OCI-LY7 (cell line): ENCODE data around the gene TASP1. TPM values are rescaled to one million over a fixed set of nuclear protein-coding genes. Genes with fewer than 3 reads are reported as not detected.

Experiments used
- BruUV-seq: library from RNA; stranded (reverse); fragments of 400-500 nt; replicated peaks from 2 replicates; lab custom pipeline; 2021; lab: Mats Ljungman, UMichigan
- CTCF ChIA-PET: fragments of 300-600 bp; sonication (Branson Sonifier 250); formaldehyde crosslinking; loops from one replicate; lab custom pipeline; 2022; ENCODE audit warnings: antibody characterized with exemption; ENCODE audit not compliant: unreplicated experiment; lab: Charles Lee
- POLR2A ChIA-PET: fragments of 300-600 bp; sonication (Branson Sonifier 250); formaldehyde crosslinking; loops from one replicate; lab custom pipeline; 2022; ENCODE audit warnings: antibody characterized with exemption; lab: Charles Lee
- DNase-seq: peaks from one replicate; pipeline ENCODE4 v3.0.0-alpha.2; 2015; ENCODE audit warnings: low spot score
- H2AFZ ChIP-seq: fragments of 200-600 bp; sonication (generic), shearing (Covaris generic); 2 replicates; pipeline ENCODE4 v1.6.1; 2014; ENCODE audit warnings: mild to moderate bottlenecking, antibody characterized with exemption, low read length, moderate library complexity
- H3K27ac ChIP-seq: fragments of 200-600 bp; sonication (generic); 2 replicates; pipeline ENCODE4 v1.5.1; 2014; ENCODE audit warnings: mixed run types, low read depth, mild to moderate bottlenecking, moderate library complexity, low read length, inconsistent platforms; ENCODE audit not compliant: poor library complexity, severe bottlenecking
- H3K36me3 ChIP-seq: fragments of 200-600 bp; sonication (generic); 2 replicates; pipeline ENCODE4 v1.6.1; 2014; ENCODE audit warnings: mild to moderate bottlenecking, antibody characterized with exemption, low read length, moderate library complexity, mixed read lengths; ENCODE audit not compliant: insufficient read depth
- H3K4me1 ChIP-seq: fragments of 200-600 bp; sonication (generic); 2 replicates; pipeline ENCODE4 v1.5.1; 2014; ENCODE audit warnings: mild to moderate bottlenecking, low read length; ENCODE audit not compliant: insufficient read depth, poor library complexity, severe bottlenecking
- H3K4me2 ChIP-seq: fragments of 200-600 bp; sonication (generic); 2 replicates; pipeline ENCODE4 v1.6.1; 2014; ENCODE audit warnings: mild to moderate bottlenecking, low read length
- H3K4me3 ChIP-seq: fragments of 200-600 bp; sonication (generic); 2 replicates; pipeline ENCODE4 v1.5.1; 2014; ENCODE audit warnings: mild to moderate bottlenecking, low read depth, low read length; ENCODE audit not compliant: poor library complexity, severe bottlenecking
- H3K79me2 ChIP-seq: fragments of 200-600 bp; sonication (generic); 2 replicates; pipeline ENCODE4 v1.6.1; 2016; ENCODE audit warnings: low read depth, mild to moderate bottlenecking, low read length, moderate library complexity, mixed read lengths; ENCODE audit not compliant: insufficient read depth
- H3K9me2 ChIP-seq: fragments of 200-600 bp; sonication (generic); 2 replicates; pipeline ENCODE4 v1.6.1; 2016; ENCODE audit warnings: mild to moderate bottlenecking, low read length, mixed read lengths; ENCODE audit not compliant: insufficient read depth
- H3K9me3 ChIP-seq: fragments of 200-600 bp; sonication (generic); 2 replicates; pipeline ENCODE4 v1.6.1; 2014; ENCODE audit warnings: mild to moderate bottlenecking, mixed run types, low read length, mixed read lengths
- H4K20me1 ChIP-seq: fragments of 200-600 bp; sonication (generic); 2 replicates; pipeline ENCODE4 v1.6.1; 2014; ENCODE audit warnings: mild to moderate bottlenecking, antibody characterized with exemption, low read length, moderate library complexity, mixed read lengths; ENCODE audit not compliant: insufficient read depth
- EZH2phosphoT487 ChIP-seq: fragments of 200-600 bp; sonication (generic); IDR thresholded peaks from 2 replicates; pipeline ENCODE4 v1.6.1; 2018; ENCODE audit warnings: low read depth, borderline replicate concordance, mild to moderate bottlenecking, mixed run types, antibody characterized with exemption, low read length, moderate library complexity, mixed read lengths
- intact Hi-C: fragments of 100-400 bp; cut with micrococcal nuclease; formaldehyde crosslinking; loops from one replicate; pipeline ENCODE4 v1.10.0; 2022; ENCODE audit not compliant: unreplicated experiment
- total RNA-seq, 2 experiments: library from RNA; depleted of rRNA in 1 of 2; stranded (reverse); fragments of >200 nt in 1 of 2; shearing (Covaris generic) in 1 of 2; gene quantifications; 2 replicates each; pipeline ENCODE4 v1.2.3, GENCODE V29; 2014 to 2022
- TF ChIP-seq, protein P1 (sequence below): fragments of 200-600 bp; sonication (generic); conservative IDR thresholded peaks from 2 replicates; pipeline ENCODE4 v1.5.1; 2014; ENCODE audit warnings: mild to moderate bottlenecking, antibody characterized with exemption, low read length, moderate library complexity, mixed read lengths

Gene TASP1
- total RNA-seq, 2 experiments from 2014 or later, result 12.9 to 15.5 TPM

GRCh38 chr20:13567663-13568062 is 71.1 kb downstream of the TASP1 start:
- POLR2A ChIA-PET, result no interaction called here
- TF ChIP-seq, protein P1, sequence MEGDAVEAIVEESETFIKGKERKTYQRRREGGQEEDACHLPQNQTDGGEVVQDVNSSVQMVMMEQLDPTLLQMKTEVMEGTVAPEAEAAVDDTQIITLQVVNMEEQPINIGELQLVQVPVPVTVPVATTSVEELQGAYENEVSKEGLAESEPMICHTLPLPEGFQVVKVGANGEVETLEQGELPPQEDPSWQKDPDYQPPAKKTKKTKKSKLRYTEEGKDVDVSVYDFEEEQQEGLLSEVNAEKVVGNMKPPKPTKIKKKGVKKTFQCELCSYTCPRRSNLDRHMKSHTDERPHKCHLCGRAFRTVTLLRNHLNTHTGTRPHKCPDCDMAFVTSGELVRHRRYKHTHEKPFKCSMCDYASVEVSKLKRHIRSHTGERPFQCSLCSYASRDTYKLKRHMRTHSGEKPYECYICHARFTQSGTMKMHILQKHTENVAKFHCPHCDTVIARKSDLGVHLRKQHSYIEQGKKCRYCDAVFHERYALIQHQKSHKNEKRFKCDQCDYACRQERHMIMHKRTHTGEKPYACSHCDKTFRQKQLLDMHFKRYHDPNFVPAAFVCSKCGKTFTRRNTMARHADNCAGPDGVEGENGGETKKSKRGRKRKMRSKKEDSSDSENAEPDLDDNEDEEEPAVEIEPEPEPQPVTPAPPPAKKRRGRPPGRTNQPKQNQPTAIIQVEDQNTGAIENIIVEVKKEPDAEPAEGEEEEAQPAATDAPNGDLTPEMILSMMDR, result no peak
- TF ChIP-seq EZH2phosphoT487, result no peak
- no peaks in the 10 kb centered on the region for H3K36me3 ChIP-seq
- H4K20me1 ChIP-seq, result peaks cover 4% of the 10 kb centered on the region; the same call in 1 of the 2 replicates
- H3K9me2 ChIP-seq, result no peaks in the 10 kb centered on the region
- no peaks in the 10 kb centered on the region for H3K4me1 ChIP-seq
- intact Hi-C loops, result no loop called here
- DNase-seq, result no peak
- H3K4me3 ChIP-seq, result no peak overlapping the region
- no peaks in the 10 kb centered on the region for H3K9me3 ChIP-seq
- H3K4me2 ChIP-seq, result no peak overlapping the region
- H3K27ac ChIP-seq, result no peak overlapping the region
- no peaks in the 10 kb centered on the region for H3K79me2 ChIP-seq
- no TSS peak for BruUV-seq
- CTCF ChIA-PET, result no interaction called here
- no peak overlapping the region for H2AFZ ChIP-seq

- no peaks in the 10 kb centered on the region for H3K4me1 ChIP-seq
- ChIA-PET POLR2A (interaction anchor here (0.7 kb wide), 1 partner anchor 339 kb away, joined by 3 read pairs; no protein-coding TSS in a partner anchor), CTCF (no interaction called here)
- no peak for TF ChIP-seq EZH2phosphoT487
- TF ChIP-seq, protein P1, result no peak
- H3K36me3 ChIP-seq, result no peaks in the 10 kb centered on the region
- H3K4me2 ChIP-seq, result no peak overlapping the region
- peaks cover 4% of the 10 kb centered on the region; the same call in 1 of the 2 replicates for H4K20me1 ChIP-seq
- no peaks in the 10 kb centered on the region for H3K9me2 ChIP-seq
- H3K27ac ChIP-seq, result no peak overlapping the region
- H3K4me3 ChIP-seq, result no peak overlapping the region
- H3K79me2 ChIP-seq, result no peaks in the 10 kb centered on the region
- H3K9me3 ChIP-seq, result no peaks in the 10 kb centered on the region
- intact Hi-C loops, result no loop called here
- BruUV-seq, result no TSS peak
- no peak for DNase-seq
- no peak overlapping the region for H2AFZ ChIP-seq
Measured at GRCh38 chr20:13563854-13564253, 74.9 kb downstream of the TASP1 start.

DNA sequence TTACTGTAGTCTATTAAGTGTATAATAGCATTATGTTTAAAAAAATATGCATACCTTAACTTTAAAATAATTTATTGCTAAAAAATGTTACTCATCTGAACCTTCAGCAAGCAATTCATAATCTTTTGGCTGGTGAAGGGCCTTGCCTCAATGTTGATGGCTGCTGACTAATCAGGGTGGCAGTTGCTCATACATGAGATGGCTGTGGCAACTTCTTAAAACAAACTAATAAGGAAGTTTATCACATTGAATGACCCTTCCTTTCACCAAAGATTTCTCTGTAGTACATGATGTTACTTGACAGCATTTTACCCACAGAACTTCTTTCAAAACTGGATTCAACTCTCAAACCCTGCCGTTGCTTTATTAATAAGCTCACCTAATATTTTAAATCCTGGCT is 84.0 kb downstream of the TASP1 start:
- TF ChIP-seq, protein P1, result no peak
- TF ChIP-seq EZH2phosphoT487, result no peak
- no peaks in the 10 kb centered on the region for H3K9me3 ChIP-seq
- H3K4me3 ChIP-seq, result no peak overlapping the region
- H3K4me2 ChIP-seq, result no peak overlapping the region
- DNase-seq, result no peak
- intact Hi-C loops, result no loop called here
- BruUV-seq, result no TSS peak
- H4K20me1 ChIP-seq, result no peaks in the 10 kb centered on the region
- no peaks in the 10 kb centered on the region for H3K36me3 ChIP-seq
- no peaks in the 10 kb centered on the region for H3K79me2 ChIP-seq
- H3K27ac ChIP-seq, result no peak overlapping the region
- no peaks in the 10 kb centered on the region for H3K4me1 ChIP-seq
- CTCF ChIA-PET, result no interaction called here
- no peak overlapping the region for H2AFZ ChIP-seq
- H3K9me2 ChIP-seq, result no peaks in the 10 kb centered on the region
- POLR2A ChIA-PET, result no interaction called here
